GM23248 (cell line): ENCODE results near the gene GLRX. TPM values are rescaled to one million over a fixed set of nuclear protein-coding genes. Genes with fewer than 3 reads are reported as not detected.

ENCODE experiments used
- DNase-seq: peaks from one replicate; pipeline ENCODE4 v3.0.0-alpha.2; 2015
- H2AFZ ChIP-seq: fragments of 200-600 bp; sonication (generic); 2 replicates; pipeline ENCODE4 v1.6.1; 2016; ENCODE audit warnings: antibody characterized with exemption
- H3F3A ChIP-seq: fragments of 200-600 bp; sonication (generic); 2 replicates; pipeline ENCODE4 v1.6.1; 2016; ENCODE audit warnings: mild to moderate bottlenecking, antibody characterized with exemption, mixed run types; ENCODE audit not compliant: insufficient read depth
- H3K27ac ChIP-seq: fragments of 200-600 bp; sonication (generic); 2 replicates; pipeline ENCODE4 v1.5.1; 2016; ENCODE audit warnings: mild to moderate bottlenecking
- H3K27me3 ChIP-seq: fragments of 200-600 bp; sonication (generic); replicated peaks from 2 replicates; pipeline ENCODE4 v1.6.1; 2016; ENCODE audit warnings: mild to moderate bottlenecking; ENCODE audit not compliant: insufficient read depth
- H3K36me3 ChIP-seq: fragments of 200-600 bp; sonication (generic); 2 replicates; pipeline ENCODE4 v1.6.1; 2016; ENCODE audit warnings: low read depth, mild to moderate bottlenecking
- H3K4me1 ChIP-seq: fragments of 200-600 bp; sonication (generic); 2 replicates; pipeline ENCODE4 v1.6.1; 2016; ENCODE audit warnings: mild to moderate bottlenecking; ENCODE audit not compliant: insufficient read depth
- H3K4me2 ChIP-seq: fragments of 200-600 bp; sonication (generic); one replicate; pipeline ENCODE4 v1.6.1; 2016; ENCODE audit warnings: mild to moderate bottlenecking; ENCODE audit not compliant: unreplicated experiment
- H3K4me3 ChIP-seq: fragments of 200-600 bp; sonication (generic); 2 replicates; pipeline ENCODE4 v1.5.1; 2016; ENCODE audit warnings: mild to moderate bottlenecking
- H3K79me2 ChIP-seq: fragments of 200-600 bp; sonication (generic); 2 replicates; pipeline ENCODE4 v1.6.1; 2016; ENCODE audit warnings: mild to moderate bottlenecking; ENCODE audit not compliant: insufficient read depth
- H3K9ac ChIP-seq: fragments of 200-600 bp; sonication (generic); 2 replicates; pipeline ENCODE4 v1.6.1; 2016; ENCODE audit warnings: mild to moderate bottlenecking
- H3K9me2 ChIP-seq: fragments of 200-600 bp; sonication (generic); 2 replicates; pipeline ENCODE4 v1.6.1; 2016; ENCODE audit warnings: mixed run types, mild to moderate bottlenecking, moderate library complexity; ENCODE audit not compliant: insufficient read depth
- H3K9me3 ChIP-seq: fragments of 200-600 bp; sonication (generic); one replicate; pipeline ENCODE4 v1.6.1; 2017; ENCODE audit warnings: low read depth
- H4K20me1 ChIP-seq: fragments of 200-600 bp; sonication (generic); 2 replicates; pipeline ENCODE4 v1.6.0; 2016; ENCODE audit not compliant: insufficient read depth
- EZH2 ChIP-seq: fragments of 200-600 bp; sonication (generic); IDR thresholded peaks from 2 replicates; pipeline ENCODE4 v1.6.1; 2018; ENCODE audit warnings: antibody characterized with exemption, mild to moderate bottlenecking; ENCODE audit not compliant: insufficient read depth, poor library complexity, severe bottlenecking
- EZH2phosphoT487 ChIP-seq: fragments of 200-600 bp; sonication (generic); IDR thresholded peaks from 2 replicates; pipeline ENCODE4 v1.6.1; 2018; ENCODE audit warnings: antibody characterized with exemption, moderate library complexity, mild to moderate bottlenecking, low read depth; ENCODE audit not compliant: insufficient read depth
- WGBS, 2 experiments: methylation state at CpG; one replicate each; pipeline ENCODE4 v1.1.6; 2015 to 2017; ENCODE audit warnings: low lambda C conversion rate in 2 of 2, low coverage in 1 of 2; ENCODE audit errors: missing lambda C conversion rate in 2 of 2; 5-methylcytosine and 5-hydroxymethylcytosine counted together
- in situ Hi-C: fragments of 300-500 bp; cut with MboI; formaldehyde crosslinking; loops from 2 replicates; pipeline ENCODE4 v1.15.0; 2020
- polyA plus RNA-seq: library from polyadenylated mRNA; unstranded; fragments of >200 nt; fragmentation: Nextera tagmentation; extraction: Ambion mirVana; gene quantifications from 2 replicates; pipeline ENCODE4 v1.2.1, GENCODE V29; 2016
- total RNA-seq: library from RNA; depleted of rRNA; stranded (reverse); fragments of >200 nt; shearing (Covaris generic); gene quantifications from 2 replicates; pipeline ENCODE4 v1.2.3, GENCODE V29; 2014

Gene GLRX
- total and polyA plus RNA-seq, 2 experiments from 2014 or later, result 144 to 316 TPM

DNA sequence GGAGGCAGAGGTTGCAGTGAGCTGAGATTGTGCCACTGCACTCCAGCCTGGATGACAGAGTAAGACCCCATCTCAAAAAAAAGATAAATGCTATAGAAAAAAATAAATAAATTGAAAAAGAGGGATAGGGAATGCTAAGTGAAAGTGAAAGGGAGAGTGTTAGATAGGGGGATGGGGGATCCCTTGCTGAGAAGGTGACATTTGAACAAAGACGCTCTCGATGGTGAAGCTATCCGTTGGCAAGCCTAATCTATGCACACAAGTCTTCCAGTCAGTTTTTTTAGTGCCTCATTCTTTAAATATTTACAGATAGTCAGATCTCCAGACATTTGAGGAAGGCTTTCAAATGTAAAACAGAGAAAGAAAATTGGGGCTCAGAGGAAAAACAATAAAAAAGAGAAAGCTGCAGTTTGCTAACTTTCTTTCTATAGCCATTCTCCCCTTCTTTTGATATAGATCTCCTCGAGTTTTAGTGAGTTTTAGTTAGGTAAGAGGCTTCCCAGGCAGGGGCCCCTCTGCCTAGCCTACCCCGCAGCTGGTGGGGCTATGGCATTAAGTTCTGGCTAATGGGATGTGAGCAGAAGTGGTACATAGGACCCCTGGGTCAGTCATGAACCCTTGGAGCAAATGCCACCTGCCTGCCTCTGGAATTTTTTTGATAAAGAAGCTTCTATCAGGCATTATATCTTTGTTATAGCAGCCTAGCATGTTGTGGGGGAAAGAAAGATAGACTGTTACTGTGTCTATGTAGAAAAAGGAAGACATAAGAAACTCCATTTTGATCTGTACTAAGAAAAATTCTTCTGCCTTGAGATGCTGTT lies 12.0 kb downstream of the GLRX start:
- Histone ChIP-seq H3K27me3 (no peaks in the 10 kb centered on the region), H3K9ac (0 out of 2 replicates have a peak overlapping the region, but pooled peaks have one; percentile 21), H3K27ac (0 out of 2 replicates have a peak overlapping the region, but pooled peaks have one; percentile 5), H3K79me2 (peaks cover 19% of the 10 kb centered on the region), H3K9me3 (no peaks in the 10 kb centered on the region), H3K36me3 (peaks cover 28% of the 10 kb centered on the region), H3K9me2 (no peaks in the 10 kb centered on the region), H3K4me1 (peaks cover 29% of the 10 kb centered on the region), H3K4me3 (no peak overlapping the region), H2AFZ (no peak overlapping the region), H3F3A (peaks cover 56% of the 10 kb centered on the region), H4K20me1 (no peaks in the 10 kb centered on the region), H3K4me2 (peak overlapping the region; percentile 45)
- TF ChIP-seq EZH2phosphoT487, result no peak
- no peak for TF ChIP-seq EZH2
- in situ Hi-C loops, result no loop called here
- WGBS, 2 experiments, result 63 to 69% methylated on average over 5 of the region's 5 CpGs
- DNase-seq, result no peak

GRCh38 chr5:95809414-95809960 lies 13.0 kb downstream of the GLRX start:
- WGBS, 2 experiments, result 9 to 22% methylated on average over 2 of the region's 2 CpGs
- in situ Hi-C loops, result no loop called here
- Histone ChIP-seq H3K4me3 (peak overlapping the region; percentile 19; the same call in 1 of the 2 replicates), H3K36me3 (peaks cover 23% of the 10 kb centered on the region), H3K27ac (peak overlapping the region; percentile 45), H3K9me3 (no peaks in the 10 kb centered on the region), H3K9ac (peak overlapping the region; percentile 18; the same call in 1 of the 2 replicates), H3F3A (peaks cover 46% of the 10 kb centered on the region), H3K4me1 (peaks cover 29% of the 10 kb centered on the region), H3K4me2 (peak overlapping the region; percentile 45), H3K27me3 (no peaks in the 10 kb centered on the region), H4K20me1 (no peaks in the 10 kb centered on the region), H3K79me2 (0 out of 2 replicates have a peak, but pooled peaks cover 9% of the 10 kb centered on the region), H3K9me2 (no peaks in the 10 kb centered on the region), H2AFZ (peak overlapping the region; percentile 16)
- TF ChIP-seq EZH2phosphoT487 (no peak), EZH2 (no peak)
- DNase-seq, result peak; percentile 69

DNA sequence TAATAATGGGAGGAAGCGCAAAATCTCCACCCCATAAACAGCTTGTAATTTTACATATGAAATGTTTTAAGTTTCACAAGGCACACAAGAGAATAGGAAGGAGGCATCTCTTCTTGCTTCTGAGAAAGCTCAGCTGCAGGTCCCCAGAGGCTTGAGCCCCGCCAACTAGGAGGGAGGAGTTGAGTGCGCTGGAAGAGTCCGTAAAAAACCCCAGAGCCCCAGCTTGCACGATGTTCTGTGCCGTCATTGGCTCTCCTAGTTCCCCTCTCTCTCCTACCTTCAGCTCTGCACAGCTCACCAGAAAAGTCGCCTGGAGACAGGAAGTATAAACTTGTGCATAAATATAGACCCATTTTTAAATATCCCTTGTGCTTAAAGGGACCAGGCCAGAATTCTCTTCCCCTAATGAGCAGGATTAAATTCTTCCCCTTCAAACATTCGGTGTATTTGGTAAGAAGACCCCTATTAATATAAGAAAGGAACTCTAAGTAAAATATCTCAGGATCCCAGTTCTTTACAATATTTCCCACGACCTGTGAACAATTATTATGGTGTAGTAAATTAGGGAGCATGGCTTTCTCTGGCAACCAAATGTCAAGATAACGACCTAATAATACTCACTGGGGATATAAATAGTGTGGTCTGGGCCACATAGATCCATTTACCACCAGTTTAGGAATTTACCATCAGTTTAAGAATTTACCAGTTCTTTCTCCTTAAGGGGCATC lies 13.7 kb downstream of the GLRX start:
- H3K4me2 ChIP-seq, result peak overlapping the region; percentile 45
- DNase-seq, result peak; percentile 88
- H3K27ac ChIP-seq, result peak overlapping the region; percentile 45
- H3K4me1 ChIP-seq, result peaks cover 29% of the 10 kb centered on the region
- TF ChIP-seq EZH2phosphoT487 (no peak), EZH2 (no peak)
- peaks cover 41% of the 10 kb centered on the region for H3F3A ChIP-seq
- H3K4me3 ChIP-seq, result peak overlapping the region; percentile 19; the same call in 1 of the 2 replicates
- H3K9ac ChIP-seq, result peak overlapping the region; percentile 18
- H3K9me2 ChIP-seq, result no peaks in the 10 kb centered on the region
- WGBS, 2 experiments, result 8 to 9% methylated on average over 10 of the region's 10 CpGs
- H3K79me2 ChIP-seq, result 0 out of 2 replicates have a peak, but pooled peaks cover 3% of the 10 kb centered on the region
- no peaks in the 10 kb centered on the region for H4K20me1 ChIP-seq
- peak overlapping the region; percentile 16 for H2AFZ ChIP-seq
- peaks cover 17% of the 10 kb centered on the region for H3K36me3 ChIP-seq
- H3K27me3 ChIP-seq, result no peaks in the 10 kb centered on the region
- H3K9me3 ChIP-seq, result no peaks in the 10 kb centered on the region
- in situ Hi-C loops, result no loop called here

DNA sequence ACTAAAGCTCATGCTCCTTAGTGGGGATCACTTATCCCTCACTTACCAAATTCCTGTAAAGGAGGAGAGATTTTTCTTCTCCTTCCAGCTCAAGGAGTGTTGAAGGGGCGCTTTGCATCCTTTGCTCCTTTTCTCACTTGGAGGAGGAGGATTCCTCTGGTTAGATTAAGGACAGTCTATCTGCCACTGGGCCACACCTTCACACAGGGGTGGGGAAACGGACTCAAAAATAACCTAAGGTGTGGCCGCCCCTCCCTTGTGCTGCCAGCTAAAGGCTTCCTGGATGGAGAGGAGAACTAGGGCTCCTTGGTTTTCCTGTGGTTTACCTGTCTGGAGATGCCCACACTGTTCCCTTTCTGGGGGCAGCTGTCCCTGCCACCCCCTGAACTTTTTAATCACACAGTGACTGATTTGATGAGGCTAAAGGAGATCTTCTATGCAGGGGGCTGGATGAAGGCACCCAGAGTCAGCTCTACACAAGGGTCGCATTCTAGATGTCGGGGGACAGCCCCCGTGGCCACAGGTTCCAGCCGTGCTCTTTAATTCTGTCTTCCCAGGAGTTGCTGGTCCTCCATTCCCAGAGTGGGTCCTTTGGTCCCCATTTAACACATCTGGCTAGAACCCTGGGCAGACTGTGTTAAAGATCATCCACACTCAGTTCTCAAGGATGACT lies 14.4 kb downstream of the GLRX start:
- Histone ChIP-seq H3K36me3 (0 out of 2 replicates have a peak, but pooled peaks cover 10% of the 10 kb centered on the region), H4K20me1 (no peaks in the 10 kb centered on the region), H3K4me2 (no peak overlapping the region), H3K4me3 (no peak overlapping the region), H3K27ac (peak overlapping the region; percentile 45), H3K27me3 (no peaks in the 10 kb centered on the region), H3K4me1 (peaks cover 29% of the 10 kb centered on the region), H3K9ac (peak overlapping the region; percentile 18; the same call in 1 of the 2 replicates), H2AFZ (no peak overlapping the region), H3K9me3 (no peaks in the 10 kb centered on the region), H3K79me2 (no peaks in the 10 kb centered on the region), H3F3A (peaks cover 39% of the 10 kb centered on the region), H3K9me2 (no peaks in the 10 kb centered on the region)
- in situ Hi-C loops, result no loop called here
- no peak for TF ChIP-seq EZH2phosphoT487
- no peak for TF ChIP-seq EZH2
- no peak for DNase-seq
- WGBS, 2 experiments, result 53% methylated on average over 7 of the region's 7 CpGs
